ENCODE results near the gene PRR29. TPM values are rescaled to one million over a fixed set of nuclear protein-coding genes. Genes with fewer than 3 reads are reported as not detected.

PRR29 gene
- total RNA-seq, 2 donors from 2014 or later = 0.16 TPM; not detected in 1

DNA sequence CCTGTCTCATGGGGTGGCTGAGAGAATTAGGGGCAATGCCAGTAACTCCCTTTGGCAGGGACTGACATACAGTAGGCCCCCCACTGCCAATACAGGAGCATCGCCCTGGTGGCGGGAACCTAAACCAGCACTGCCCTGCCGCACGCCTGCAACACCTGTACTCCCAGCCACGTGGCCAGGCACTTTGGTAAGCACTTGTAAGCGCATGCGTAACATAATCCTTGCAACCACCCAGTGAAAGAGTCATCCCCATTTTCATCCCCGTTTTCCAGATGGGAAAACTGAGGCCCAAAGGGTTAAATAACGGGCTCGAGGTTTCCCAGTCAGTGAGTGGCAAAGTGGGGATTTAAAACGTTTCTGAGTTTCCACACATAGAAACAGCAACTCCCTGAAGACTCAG lies 42.9 kb upstream of the PRR29 start:
- Histone ChIP-seq H3K27me3 (no peaks in the 10 kb centered on the region), H3K36me3 (no peaks in the 10 kb centered on the region), H3K4me3 (no peak overlapping the region), H3K4me1 (no peaks in the 10 kb centered on the region), H3K9me3 (no peaks in the 10 kb centered on the region), H3K27ac (no peak overlapping the region), H3K9ac (ENCODE audit: low read depth in 2 of 2, low read length in 2 of 2) (no peak overlapping the region)
- no peak for DNase-seq
- no peak for TF ChIP-seq CTCF (IDR thresholded peaks at IDR 0.05)
- intact Hi-C loops (cut with DNase I) = no loop called here

GRCh38 chr17:63955791-63956190 lies 42.4 kb upstream of the PRR29 start:
- H3K9me3 ChIP-seq = no peaks in the 10 kb centered on the region
- intact Hi-C loops (cut with DNase I) = no loop called here
- no peak for TF ChIP-seq CTCF (IDR thresholded peaks at IDR 0.05)

GRCh38 chr17:63956296-63956920 lies 41.7 kb upstream of the PRR29 start:
- no peaks in the 10 kb centered on the region for H3K9me3 ChIP-seq
- no peak for TF ChIP-seq CTCF (IDR thresholded peaks at IDR 0.05)
- H3K36me3 ChIP-seq = no peaks in the 10 kb centered on the region
- H3K4me1 ChIP-seq = no peaks in the 10 kb centered on the region
- intact Hi-C loops (cut with DNase I) = no loop called here
- H3K27ac ChIP-seq = no peak overlapping the region
- H3K27me3 ChIP-seq = no peaks in the 10 kb centered on the region
- no peak for DNase-seq
- H3K9ac ChIP-seq (ENCODE audit: low read depth in 2 of 2, low read length in 2 of 2) = no peak overlapping the region
- no peak overlapping the region for H3K4me3 ChIP-seq

More at GRCh38 chr17:63955791-63956190, 42.4 kb upstream of the PRR29 start:
- Histone ChIP-seq H3K27me3 (no peaks in the 10 kb centered on the region), H3K9ac (ENCODE audit: low read depth in 2 of 2, low read length in 2 of 2) (no peak overlapping the region), H3K27ac (no peak overlapping the region), H3K4me1 (no peaks in the 10 kb centered on the region), H3K4me3 (no peak overlapping the region), H3K36me3 (no peaks in the 10 kb centered on the region)
- no peak for DNase-seq

GRCh38 chr17:63960006-63960405 lies 38.1 kb upstream of the PRR29 start:
- Histone ChIP-seq H3K27ac (no peak overlapping the region), H3K4me1 (no peaks in the 10 kb centered on the region), H3K4me3 (no peak overlapping the region), H3K27me3 (no peaks in the 10 kb centered on the region), H3K36me3 (no peaks in the 10 kb centered on the region), H3K9me3 (no peaks in the 10 kb centered on the region), H3K9ac (ENCODE audit: low read depth in 2 of 2, low read length in 2 of 2) (no peak overlapping the region)
- intact Hi-C loops (cut with DNase I) = no loop called here
- no peak for TF ChIP-seq CTCF (IDR thresholded peaks at IDR 0.05)
- DNase-seq = no peak

DNA sequence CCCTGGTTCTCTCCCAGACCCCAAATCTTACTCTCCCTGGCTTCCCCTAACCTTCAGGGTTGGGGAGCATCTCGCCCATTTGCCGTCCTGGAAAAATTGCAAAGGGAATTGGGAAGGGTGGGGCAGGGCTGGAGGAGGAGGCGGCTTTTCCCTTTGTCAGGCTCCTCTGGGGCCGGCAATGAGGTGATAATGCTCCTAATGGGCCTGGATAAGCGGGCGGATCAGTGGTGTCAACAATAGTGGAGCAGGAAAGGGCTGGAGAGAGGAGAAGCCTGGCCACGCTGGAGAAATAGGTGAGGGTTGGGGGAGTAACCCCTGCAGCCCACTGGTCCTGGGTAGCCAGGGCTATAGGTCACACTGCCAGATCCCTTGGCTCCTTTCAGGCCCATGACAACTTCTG lies 37.7 kb upstream of the PRR29 start:
- no peak overlapping the region for H3K4me3 ChIP-seq
- intact Hi-C loops (cut with DNase I) = no loop called here
- H3K27ac ChIP-seq = no peak overlapping the region

More for the DNA sequence above, 37.7 kb upstream of the PRR29 start:
- Histone ChIP-seq H3K27me3 (no peaks in the 10 kb centered on the region), H3K4me1 (no peaks in the 10 kb centered on the region), H3K9ac (ENCODE audit: low read depth in 2 of 2, low read length in 2 of 2) (no peak overlapping the region), H3K9me3 (no peaks in the 10 kb centered on the region), H3K36me3 (no peaks in the 10 kb centered on the region)
- TF ChIP-seq CTCF (IDR thresholded peaks at IDR 0.05) = no peak
- no peak for DNase-seq
